ENCODE results near the gene PTDSS2. TPM values are rescaled to one million over a fixed set of nuclear protein-coding genes. Genes with fewer than 3 reads are reported as not detected.
A peak's percentile ranks its signal among the peaks of the same experiment; 100 is the strongest.
"Not testable (repeated sequence)": the region's sequence is repeated elsewhere in the genome, so short reads cannot be mapped to it uniquely, and the experiment has no call there.

The PTDSS2 gene
- total RNA-seq, 2 donors from 2014 or later = 20.6 to 22.5 TPM

GRCh38 chr11:409008-409599, 41.0 kb upstream of the PTDSS2 start:
- Mint-ChIP-seq H3K27ac (no peak overlapping the region), H3K9me3 (no peaks in the 10 kb centered on the region)
- DNase-seq = no peak

GRCh38 chr11:409600-410483, 40.2 kb upstream of the PTDSS2 start:
- Mint-ChIP-seq H3K4me3 (no peak overlapping the region), H3K9me3 (no peaks in the 10 kb centered on the region)

More at GRCh38 chr11:409008-409599, 41.0 kb upstream of the PTDSS2 start:
- Mint-ChIP-seq H3K4me3 (no peak overlapping the region), H3K27me3 (ENCODE audit: low read depth) (no peaks in the 10 kb centered on the region), H3K4me1 (ENCODE audit: low read depth) (peaks cover 13% of the 10 kb centered on the region), H3K36me3 (ENCODE audit: insufficient read depth in 2 of 2) (no peaks in the 10 kb centered on the region)
- ATAC-seq (replicated peaks in 1 of 2) = no peak

GRCh38 chr11:410711-411110, 39.4 kb upstream of the PTDSS2 start:
- H3K9me3 Mint-ChIP-seq; DNase-seq; H3K27me3 Mint-ChIP-seq (ENCODE audit: low read depth); H3K36me3 Mint-ChIP-seq (ENCODE audit: insufficient read depth in 2 of 2); ATAC-seq (replicated peaks in 1 of 2); H3K27ac Mint-ChIP-seq; H3K4me3 Mint-ChIP-seq: not testable (repeated sequence)
- H3K4me1 Mint-ChIP-seq (ENCODE audit: low read depth) = peaks cover 29% of the 10 kb centered on the region

More at GRCh38 chr11:409600-410483, 40.2 kb upstream of the PTDSS2 start:
- Mint-ChIP-seq H3K27me3 (ENCODE audit: low read depth) (no peaks in the 10 kb centered on the region), H3K36me3 (ENCODE audit: insufficient read depth in 2 of 2) (no peaks in the 10 kb centered on the region), H3K27ac (no peak overlapping the region), H3K4me1 (ENCODE audit: low read depth) (peaks cover 21% of the 10 kb centered on the region)
- DNase-seq = no peak
- no peak for ATAC-seq (replicated peaks in 1 of 2)

- H3K4me1 Mint-ChIP-seq (ENCODE audit: low read depth) = peaks cover 35% of the 10 kb centered on the region
- H3K27ac Mint-ChIP-seq; H3K36me3 Mint-ChIP-seq (ENCODE audit: insufficient read depth in 2 of 2); H3K27me3 Mint-ChIP-seq (ENCODE audit: low read depth); H3K4me3 Mint-ChIP-seq; DNase-seq; H3K9me3 Mint-ChIP-seq; ATAC-seq (replicated peaks in 1 of 2): not testable (repeated sequence)
Measured at GRCh38 chr11:411520-411919, 38.6 kb upstream of the PTDSS2 start.

GRCh38 chr11:412641-413119, 37.4 kb upstream of the PTDSS2 start:
- Mint-ChIP-seq H3K36me3 (ENCODE audit: insufficient read depth in 2 of 2) (no peaks in the 10 kb centered on the region), H3K27me3 (ENCODE audit: low read depth) (no peaks in the 10 kb centered on the region), H3K9me3 (no peaks in the 10 kb centered on the region), H3K27ac (no peak overlapping the region), H3K4me3 (no peak overlapping the region), H3K4me1 (ENCODE audit: low read depth) (peaks cover 34% of the 10 kb centered on the region)
- ATAC-seq (replicated peaks in 1 of 2) (no peak), DNase-seq (no peak)

- Mint-ChIP-seq H3K36me3 (ENCODE audit: insufficient read depth in 2 of 2) (no peaks in the 10 kb centered on the region), H3K4me1 (ENCODE audit: low read depth) (peaks cover 32% of the 10 kb centered on the region), H3K27me3 (ENCODE audit: low read depth) (no peaks in the 10 kb centered on the region), H3K27ac (peak overlapping the region; percentile 1), H3K4me3 (peak overlapping the region; percentile 59 to 76), H3K9me3 (no peaks in the 10 kb centered on the region)
- no peak for DNase-seq
- no peak for ATAC-seq (replicated peaks in 1 of 2)
Measured at GRCh38 chr11:413120-414081, 36.7 kb upstream of the PTDSS2 start.

GRCh38 chr11:414318-414857, 35.7 kb upstream of the PTDSS2 start:
- H3K36me3 Mint-ChIP-seq (ENCODE audit: insufficient read depth in 2 of 2) = no peaks in the 10 kb centered on the region
- no peaks in the 10 kb centered on the region for H3K27me3 Mint-ChIP-seq (ENCODE audit: low read depth)
- H3K27ac Mint-ChIP-seq = peak overlapping the region; percentile 16
- no peak for DNase-seq
- H3K4me1 Mint-ChIP-seq (ENCODE audit: low read depth) = peaks cover 32% of the 10 kb centered on the region
- peak overlapping the region; percentile 88 to 98 for H3K4me3 Mint-ChIP-seq
- no peaks in the 10 kb centered on the region for H3K9me3 Mint-ChIP-seq
- ATAC-seq (replicated peaks in 1 of 2) = peak; percentile 32 to 45

- Mint-ChIP-seq H3K4me3 (peak overlapping the region; percentile 88 to 98), H3K4me1 (ENCODE audit: low read depth) (peaks cover 32% of the 10 kb centered on the region), H3K27me3 (ENCODE audit: low read depth) (no peaks in the 10 kb centered on the region), H3K27ac (peak overlapping the region; percentile 93), H3K36me3 (ENCODE audit: insufficient read depth in 2 of 2) (no peaks in the 10 kb centered on the region), H3K9me3 (no peaks in the 10 kb centered on the region)
- DNase-seq (no peak), ATAC-seq (replicated peaks in 1 of 2) (peak in 1 of 2 donors; percentile 4)
Measured at GRCh38 chr11:415640-416041, 34.4 kb upstream of the PTDSS2 start.

- Mint-ChIP-seq H3K27ac (peak overlapping the region; percentile 93), H3K4me3 (peak overlapping the region; percentile 88 to 98), H3K4me1 (ENCODE audit: low read depth) (peaks cover 32% of the 10 kb centered on the region), H3K36me3 (ENCODE audit: insufficient read depth in 2 of 2) (no peaks in the 10 kb centered on the region), H3K9me3 (no peaks in the 10 kb centered on the region), H3K27me3 (ENCODE audit: low read depth) (no peaks in the 10 kb centered on the region)
- ATAC-seq (replicated peaks in 1 of 2) = peak; percentile 15 to 25
- peak; percentile 12 to 37 for DNase-seq
Measured at GRCh38 chr11:416051-416756, 33.9 kb upstream of the PTDSS2 start.

GRCh38 chr11:416757-417621, 33.1 kb upstream of the PTDSS2 start:
- no peaks in the 10 kb centered on the region for H3K9me3 Mint-ChIP-seq
- H3K27ac Mint-ChIP-seq = no peak overlapping the region

GRCh38 chr11:417652-418342, 32.3 kb upstream of the PTDSS2 start:
- DNase-seq = no peak
- Mint-ChIP-seq H3K4me3 (peak overlapping the region; percentile 49 to 80), H3K9me3 (no peaks in the 10 kb centered on the region), H3K4me1 (ENCODE audit: low read depth) (peaks cover 32% of the 10 kb centered on the region), H3K36me3 (ENCODE audit: insufficient read depth in 2 of 2) (no peaks in the 10 kb centered on the region), H3K27ac (no peak overlapping the region), H3K27me3 (ENCODE audit: low read depth) (no peaks in the 10 kb centered on the region)
- no peak for ATAC-seq (replicated peaks in 1 of 2)

More at GRCh38 chr11:416757-417621, 33.1 kb upstream of the PTDSS2 start:
- ATAC-seq (replicated peaks in 1 of 2) (peak; percentile 52 to 59), DNase-seq (peak; percentile 57 to 70)
- H3K36me3 Mint-ChIP-seq (ENCODE audit: insufficient read depth in 2 of 2) = no peaks in the 10 kb centered on the region
- no peaks in the 10 kb centered on the region for H3K27me3 Mint-ChIP-seq (ENCODE audit: low read depth)
- H3K4me3 Mint-ChIP-seq = peak overlapping the region; percentile 88 to 98
- peaks cover 32% of the 10 kb centered on the region for H3K4me1 Mint-ChIP-seq (ENCODE audit: low read depth)
